ENCODE data around the gene BRCA2. TPM values are rescaled to one million over a fixed set of nuclear protein-coding genes. Genes with fewer than 3 reads are reported as not detected.
"Not testable (repeated sequence)": the region's sequence is repeated elsewhere in the genome, so short reads cannot be mapped to it uniquely, and the experiment has no call there.

The BRCA2 gene
- total RNA-seq, 1 donor from 2014 or later = 38.7 TPM

DNA sequence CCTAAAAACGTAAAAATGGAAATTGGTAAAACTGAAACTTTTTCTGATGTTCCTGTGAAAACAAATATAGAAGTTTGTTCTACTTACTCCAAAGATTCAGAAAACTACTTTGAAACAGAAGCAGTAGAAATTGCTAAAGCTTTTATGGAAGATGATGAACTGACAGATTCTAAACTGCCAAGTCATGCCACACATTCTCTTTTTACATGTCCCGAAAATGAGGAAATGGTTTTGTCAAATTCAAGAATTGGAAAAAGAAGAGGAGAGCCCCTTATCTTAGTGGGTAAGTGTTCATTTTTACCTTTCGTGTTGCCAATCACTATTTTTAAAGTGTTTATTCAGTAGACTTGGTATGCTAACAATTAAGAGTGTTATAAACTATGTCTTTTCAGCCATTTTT lies 25.6 kb downstream of the BRCA2 start:
- H3K4me3 ChIP-seq = no peak overlapping the region
- no peak for DNase-seq (ENCODE audit: low spot score)
- Mint-ChIP-seq H3K9me3 (no peaks in the 10 kb centered on the region), H3K27ac (no peak overlapping the region), H3K36me3 (peaks cover 44% of the 10 kb centered on the region), H3K27me3 (ENCODE audit: insufficient read depth, low read depth) (no peaks in the 10 kb centered on the region), H3K4me1 (no peaks in the 10 kb centered on the region), H3K4me3 (no peak overlapping the region)
- H3K4me2 ChIP-seq = no peak overlapping the region
- no peak overlapping the region for H2AFZ ChIP-seq (replicated peaks)
- no peaks in the 10 kb centered on the region for H4K20me1 ChIP-seq (ENCODE audit: low read depth)
- no peak overlapping the region for H3K9ac ChIP-seq
- H3K36me3 ChIP-seq = peaks cover 21% of the 10 kb centered on the region
- no peaks in the 10 kb centered on the region for H3K4me1 ChIP-seq
- no peaks in the 10 kb centered on the region for H3K9me3 ChIP-seq (ENCODE audit: low read depth)
- H3F3A ChIP-seq (ENCODE audit: low read depth) = no peaks in the 10 kb centered on the region
- H3K79me2 ChIP-seq (ENCODE audit: low read depth) = no peaks in the 10 kb centered on the region
- TF ChIP-seq EZH2phosphoT487 (IDR thresholded peaks at IDR 0.05) (no peak), EZH2 (IDR thresholded peaks at IDR 0.05) (no peak)
- TF ChIP-seq, protein P1, sequence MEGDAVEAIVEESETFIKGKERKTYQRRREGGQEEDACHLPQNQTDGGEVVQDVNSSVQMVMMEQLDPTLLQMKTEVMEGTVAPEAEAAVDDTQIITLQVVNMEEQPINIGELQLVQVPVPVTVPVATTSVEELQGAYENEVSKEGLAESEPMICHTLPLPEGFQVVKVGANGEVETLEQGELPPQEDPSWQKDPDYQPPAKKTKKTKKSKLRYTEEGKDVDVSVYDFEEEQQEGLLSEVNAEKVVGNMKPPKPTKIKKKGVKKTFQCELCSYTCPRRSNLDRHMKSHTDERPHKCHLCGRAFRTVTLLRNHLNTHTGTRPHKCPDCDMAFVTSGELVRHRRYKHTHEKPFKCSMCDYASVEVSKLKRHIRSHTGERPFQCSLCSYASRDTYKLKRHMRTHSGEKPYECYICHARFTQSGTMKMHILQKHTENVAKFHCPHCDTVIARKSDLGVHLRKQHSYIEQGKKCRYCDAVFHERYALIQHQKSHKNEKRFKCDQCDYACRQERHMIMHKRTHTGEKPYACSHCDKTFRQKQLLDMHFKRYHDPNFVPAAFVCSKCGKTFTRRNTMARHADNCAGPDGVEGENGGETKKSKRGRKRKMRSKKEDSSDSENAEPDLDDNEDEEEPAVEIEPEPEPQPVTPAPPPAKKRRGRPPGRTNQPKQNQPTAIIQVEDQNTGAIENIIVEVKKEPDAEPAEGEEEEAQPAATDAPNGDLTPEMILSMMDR (IDR thresholded peaks at IDR 0.05) = no peak
- no peaks in the 10 kb centered on the region for H3K27me3 ChIP-seq
- no peak overlapping the region for H3K27ac ChIP-seq

DNA sequence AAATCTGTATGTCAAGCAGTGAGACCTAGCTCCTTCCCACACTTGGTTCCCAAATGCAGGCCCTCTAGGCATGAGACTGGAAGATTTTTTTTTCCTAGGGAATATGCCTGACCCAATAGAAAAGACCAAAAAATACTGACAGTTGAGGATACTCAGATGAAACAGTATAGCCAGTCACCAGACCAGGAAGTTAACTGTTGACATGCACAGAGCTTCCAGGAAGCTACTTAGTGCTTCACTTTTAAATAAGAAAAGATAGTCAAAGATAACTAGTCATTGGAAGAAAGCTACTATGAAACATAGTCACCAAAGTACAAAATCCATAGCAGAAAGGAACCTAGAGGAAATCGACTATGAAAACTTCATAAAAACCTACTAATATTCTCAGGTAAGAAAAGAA lies 32.3 kb downstream of the BRCA2 start:
- no peak overlapping the region for H3K27ac Mint-ChIP-seq
- TF ChIP-seq EZH2phosphoT487 (IDR thresholded peaks at IDR 0.05) (no peak), EZH2 (IDR thresholded peaks at IDR 0.05) (no peak)
- TF ChIP-seq, protein P1 (IDR thresholded peaks at IDR 0.05) = no peak
- no peak overlapping the region for H3K4me3 Mint-ChIP-seq
- H3K9ac ChIP-seq = no peak overlapping the region
- no peaks in the 10 kb centered on the region for H3K27me3 ChIP-seq
- peaks cover 8% of the 10 kb centered on the region for H3K36me3 ChIP-seq
- no peak overlapping the region for H3K4me2 ChIP-seq
- H3K36me3 Mint-ChIP-seq = peaks cover 26% of the 10 kb centered on the region
- no peaks in the 10 kb centered on the region for H3F3A ChIP-seq (ENCODE audit: low read depth)
- H3K27ac ChIP-seq = no peak overlapping the region
- no peaks in the 10 kb centered on the region for H3K27me3 Mint-ChIP-seq (ENCODE audit: insufficient read depth, low read depth)
- no peaks in the 10 kb centered on the region for H3K79me2 ChIP-seq (ENCODE audit: low read depth)
- H3K4me1 Mint-ChIP-seq = no peaks in the 10 kb centered on the region
- H3K9me3 ChIP-seq (ENCODE audit: low read depth) = no peaks in the 10 kb centered on the region
- no peak overlapping the region for H3K4me3 ChIP-seq
- no peaks in the 10 kb centered on the region for H3K4me1 ChIP-seq
- H4K20me1 ChIP-seq (ENCODE audit: low read depth) = no peaks in the 10 kb centered on the region
- no peak for DNase-seq (ENCODE audit: low spot score)
- H2AFZ ChIP-seq (replicated peaks) = no peak overlapping the region
- no peaks in the 10 kb centered on the region for H3K9me3 Mint-ChIP-seq

DNA sequence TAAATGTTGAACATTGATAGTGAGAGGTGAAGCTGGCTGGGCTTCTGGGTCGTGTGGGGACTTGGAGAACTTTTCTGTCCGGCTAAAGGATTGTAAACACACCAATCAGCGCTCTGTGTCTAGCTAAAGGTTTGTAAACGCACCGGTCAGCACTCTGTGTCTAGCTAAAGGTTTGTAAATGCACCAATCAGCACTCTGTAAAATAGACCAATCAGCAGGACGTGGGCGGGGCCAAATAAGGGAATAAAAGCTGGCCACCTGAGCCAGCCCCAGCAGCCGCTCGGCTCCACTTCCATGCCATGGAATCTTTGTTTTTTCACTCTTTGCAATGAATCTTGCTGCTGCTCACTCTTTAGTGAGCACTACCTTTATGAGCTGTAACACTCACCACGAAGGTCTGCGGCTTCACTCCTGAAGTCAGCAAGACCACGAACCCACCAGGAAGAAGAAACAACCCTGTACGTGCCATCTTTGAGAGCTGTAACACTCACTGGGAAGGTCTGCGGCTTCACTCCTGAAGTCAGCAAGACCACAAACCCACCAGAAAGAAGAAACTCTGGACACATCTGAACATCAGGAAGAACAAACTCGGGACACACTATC lies 35.6 kb downstream of the BRCA2 start:
- H3K9me3 Mint-ChIP-seq; H4K20me1 ChIP-seq (ENCODE audit: low read depth); H3K27ac Mint-ChIP-seq; H3K27ac ChIP-seq; H3K27me3 ChIP-seq; H3K4me3 ChIP-seq; H3K4me3 Mint-ChIP-seq; H3K9ac ChIP-seq; H3F3A ChIP-seq (ENCODE audit: low read depth); H3K4me1 ChIP-seq; H3K9me3 ChIP-seq (ENCODE audit: low read depth); H3K27me3 Mint-ChIP-seq (ENCODE audit: insufficient read depth, low read depth); H3K4me1 Mint-ChIP-seq; H3K4me2 ChIP-seq; H3K79me2 ChIP-seq (ENCODE audit: low read depth); H2AFZ ChIP-seq (replicated peaks); H3K36me3 ChIP-seq; DNase-seq (ENCODE audit: low spot score): not testable (repeated sequence)
- peaks cover 22% of the 10 kb centered on the region for H3K36me3 Mint-ChIP-seq

DNA sequence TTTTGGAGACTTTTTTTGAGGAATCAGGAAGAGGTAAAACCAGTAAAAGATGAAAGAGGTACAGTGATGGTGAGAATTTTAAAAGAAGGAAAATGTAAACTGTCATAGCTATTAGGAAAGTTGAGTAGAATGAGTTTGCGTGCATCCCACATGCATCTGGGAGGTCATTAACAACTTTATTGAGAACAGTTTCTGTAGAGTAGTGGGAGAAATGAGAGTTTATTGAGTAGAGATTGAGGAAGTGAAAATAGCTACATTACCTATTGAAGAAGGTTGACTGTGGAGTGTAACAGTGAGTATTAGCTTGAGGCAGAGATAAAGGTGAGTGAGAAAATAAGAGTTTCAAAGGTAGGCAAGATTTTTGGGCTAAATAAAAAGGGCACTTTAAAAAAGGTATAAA lies 38.7 kb downstream of the BRCA2 start:
- no peaks in the 10 kb centered on the region for H3K27me3 ChIP-seq
- Mint-ChIP-seq H3K4me1 (no peaks in the 10 kb centered on the region), H3K27me3 (ENCODE audit: insufficient read depth, low read depth) (no peaks in the 10 kb centered on the region)

DNA sequence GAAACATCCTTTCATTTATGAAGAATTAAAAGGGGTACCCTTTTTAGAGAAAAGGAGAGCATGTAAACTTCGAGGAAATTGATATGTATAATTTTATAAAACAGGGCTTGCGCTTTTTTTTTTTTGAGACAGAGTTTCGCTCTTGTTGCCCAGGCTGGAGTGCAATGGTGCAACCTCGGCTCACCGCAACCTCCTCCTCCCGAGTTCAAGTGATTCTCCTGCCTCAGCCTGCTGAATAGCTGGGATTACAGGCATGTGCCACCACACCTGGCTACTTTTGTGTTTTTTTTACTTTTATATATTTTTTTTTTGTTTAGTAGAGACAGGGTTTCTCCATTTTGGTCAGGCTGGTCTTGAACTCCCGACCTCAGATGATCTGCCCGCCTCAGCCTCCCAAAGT lies 40.6 kb downstream of the BRCA2 start:
- peaks cover 15% of the 10 kb centered on the region for H3K36me3 Mint-ChIP-seq
- not testable (repeated sequence) for H3K4me3 ChIP-seq; DNase-seq (ENCODE audit: low spot score); H3K9me3 ChIP-seq (ENCODE audit: low read depth); H4K20me1 ChIP-seq (ENCODE audit: low read depth); H3K27me3 ChIP-seq; H3K27me3 Mint-ChIP-seq (ENCODE audit: insufficient read depth, low read depth); H3K79me2 ChIP-seq (ENCODE audit: low read depth); H3K4me3 Mint-ChIP-seq; H3K36me3 ChIP-seq; H3K9ac ChIP-seq; H3K27ac Mint-ChIP-seq; H3K4me1 Mint-ChIP-seq; H3K4me1 ChIP-seq; H3K27ac ChIP-seq; H3F3A ChIP-seq (ENCODE audit: low read depth); H2AFZ ChIP-seq (replicated peaks); H3K4me2 ChIP-seq; H3K9me3 Mint-ChIP-seq

More for the DNA sequence above, 38.7 kb downstream of the BRCA2 start:
- no peaks in the 10 kb centered on the region for H3K4me1 ChIP-seq
- no peak overlapping the region for H3K4me3 ChIP-seq
- no peak overlapping the region for H3K27ac ChIP-seq
- no peaks in the 10 kb centered on the region for H3F3A ChIP-seq (ENCODE audit: low read depth)
- DNase-seq (ENCODE audit: low spot score) = no peak
- H3K9ac ChIP-seq = no peak overlapping the region
- Mint-ChIP-seq H3K27ac (no peak overlapping the region), H3K4me3 (no peak overlapping the region), H3K36me3 (peaks cover 18% of the 10 kb centered on the region), H3K9me3 (no peaks in the 10 kb centered on the region)
- no peak overlapping the region for H3K4me2 ChIP-seq
- H3K9me3 ChIP-seq (ENCODE audit: low read depth) = no peaks in the 10 kb centered on the region
- peaks cover 8% of the 10 kb centered on the region for H3K36me3 ChIP-seq
- no peaks in the 10 kb centered on the region for H4K20me1 ChIP-seq (ENCODE audit: low read depth)
- TF ChIP-seq EZH2 (IDR thresholded peaks at IDR 0.05) (no peak), EZH2phosphoT487 (IDR thresholded peaks at IDR 0.05) (no peak)
- TF ChIP-seq, protein P1 (IDR thresholded peaks at IDR 0.05) = no peak
- H2AFZ ChIP-seq (replicated peaks) = no peak overlapping the region
- no peaks in the 10 kb centered on the region for H3K79me2 ChIP-seq (ENCODE audit: low read depth)
